Activated T-helper 1 cell treated with Interleukin-2 at 50 U/mL for 16 hours (primary cell): ENCODE data around the gene PLA1A.

ENCODE experiments used
- DNase-seq: peaks from one replicate; pipeline ENCODE4 v3.0.0-alpha.2; 2020; ENCODE audit warnings: low read depth

Gene PLA1A

GRCh38 chr3:119608405-119609000, 10.8 kb downstream of the PLA1A start:
- no peak for DNase-seq

- DNase-seq, result no peak
Measured at GRCh38 chr3:119609301-119609700, 11.6 kb downstream of the PLA1A start.

- DNase-seq, result no peak
Measured at GRCh38 chr3:119611664-119612063, 14.0 kb downstream of the PLA1A start.

GRCh38 chr3:119613201-119613600, 15.5 kb downstream of the PLA1A start:
- no peak for DNase-seq

DNA sequence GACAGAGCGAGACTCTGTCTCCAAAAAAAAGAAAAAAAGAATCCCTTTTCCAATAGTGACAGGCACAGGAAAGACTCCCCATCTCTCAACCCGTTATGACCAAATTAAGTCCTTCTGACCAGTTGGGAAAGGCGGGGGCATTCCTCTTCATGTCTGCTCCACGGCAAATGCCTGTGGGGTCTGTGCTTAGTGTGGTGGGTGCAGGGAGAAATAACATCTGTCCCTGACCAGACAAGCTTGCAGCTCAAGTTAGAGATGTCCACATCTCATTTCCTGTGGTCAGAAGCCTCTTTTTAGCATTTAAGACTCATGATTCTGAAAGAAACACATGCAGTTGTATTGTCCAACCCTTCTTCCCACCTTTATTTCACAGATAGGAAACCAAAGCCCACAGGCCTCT, 16.2 kb downstream of the PLA1A start:
- no peak for DNase-seq

GRCh38 chr3:119616056-119616455, 18.4 kb downstream of the PLA1A start:
- DNase-seq, result no peak

- no peak for DNase-seq
Measured at GRCh38 chr3:119619094-119619493, 21.4 kb downstream of the PLA1A start.

GRCh38 chr3:119620899-119621298, 23.2 kb downstream of the PLA1A start:
- DNase-seq, result no peak

- DNase-seq, result no peak
Measured at GRCh38 chr3:119624002-119624720, 26.5 kb downstream of the PLA1A start.

DNA sequence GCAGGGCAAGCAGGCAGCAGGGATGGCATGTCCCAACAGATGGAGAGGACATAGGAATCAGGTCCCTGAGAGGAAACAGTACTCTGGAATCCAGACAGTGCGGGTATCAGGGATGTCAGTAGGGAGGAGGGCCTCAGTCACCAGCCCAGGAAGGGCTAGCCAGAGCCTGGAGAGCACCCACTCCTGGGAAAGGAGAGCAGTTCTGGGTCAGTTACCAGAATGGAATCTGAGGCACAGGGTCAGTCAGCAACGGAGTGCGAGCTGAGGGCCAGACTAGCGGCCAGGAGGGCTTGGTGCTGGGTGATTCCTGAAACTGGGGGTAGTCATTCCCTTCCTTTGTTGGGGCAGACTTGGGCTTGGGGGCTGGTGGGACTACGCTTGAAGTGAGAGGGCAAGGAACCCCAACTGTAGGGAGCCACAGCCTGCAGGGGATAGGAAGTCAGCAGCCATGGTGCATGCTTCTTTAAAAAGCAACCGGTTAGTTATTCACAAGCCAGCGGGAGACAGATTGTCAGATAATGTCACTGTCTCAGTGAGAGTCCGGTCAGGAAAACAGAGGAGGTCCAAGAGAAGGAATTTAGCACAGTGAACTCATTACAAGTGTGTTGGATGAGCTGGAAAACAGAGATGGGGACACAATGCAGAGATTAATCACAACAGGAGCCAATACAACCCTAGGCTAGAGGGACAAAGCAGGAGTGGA, 27.9 kb downstream of the PLA1A start:
- DNase-seq, result no peak

- no peak for DNase-seq
Measured at GRCh38 chr3:119626196-119626595, 28.5 kb downstream of the PLA1A start.

DNA sequence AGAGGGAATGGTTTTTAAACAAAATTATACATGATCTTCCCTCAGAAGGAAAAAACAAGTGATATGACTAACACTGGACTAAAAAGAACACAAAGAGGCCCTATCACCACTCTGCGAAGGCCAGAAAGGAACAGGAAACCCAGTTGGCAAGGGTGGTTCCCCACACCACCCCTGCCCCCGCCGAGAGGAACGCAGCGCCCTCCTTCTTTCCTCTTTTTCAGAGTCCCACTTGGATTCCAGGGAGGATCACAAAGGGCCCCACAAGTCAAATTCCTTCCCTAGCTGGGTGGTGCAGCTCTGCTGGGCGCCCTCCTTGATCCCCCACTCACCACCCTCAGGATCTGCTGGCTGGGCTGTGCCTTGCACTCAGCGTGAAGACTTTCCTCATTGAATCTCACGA, 29.8 kb downstream of the PLA1A start:
- no peak for DNase-seq

DNA sequence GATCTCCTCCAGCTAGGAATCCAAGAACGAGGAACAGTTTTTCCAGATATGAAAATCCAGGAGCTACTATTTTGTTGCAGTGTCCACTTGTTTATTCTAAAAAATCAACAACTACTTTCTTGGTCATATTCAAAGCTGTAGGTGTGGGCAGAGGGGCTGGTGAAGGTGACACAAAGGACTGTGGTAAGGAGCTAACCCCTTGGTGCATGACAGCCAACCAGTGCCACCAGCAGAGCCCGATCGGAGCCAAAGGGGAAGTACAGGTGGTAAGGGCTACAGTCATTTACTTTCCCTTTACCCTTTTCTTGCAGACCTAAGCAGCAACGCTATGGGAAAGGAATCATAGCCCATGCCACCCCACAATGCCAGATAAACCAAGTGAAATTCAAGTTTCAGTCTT, 30.7 kb downstream of the PLA1A start:
- no peak for DNase-seq

DNA sequence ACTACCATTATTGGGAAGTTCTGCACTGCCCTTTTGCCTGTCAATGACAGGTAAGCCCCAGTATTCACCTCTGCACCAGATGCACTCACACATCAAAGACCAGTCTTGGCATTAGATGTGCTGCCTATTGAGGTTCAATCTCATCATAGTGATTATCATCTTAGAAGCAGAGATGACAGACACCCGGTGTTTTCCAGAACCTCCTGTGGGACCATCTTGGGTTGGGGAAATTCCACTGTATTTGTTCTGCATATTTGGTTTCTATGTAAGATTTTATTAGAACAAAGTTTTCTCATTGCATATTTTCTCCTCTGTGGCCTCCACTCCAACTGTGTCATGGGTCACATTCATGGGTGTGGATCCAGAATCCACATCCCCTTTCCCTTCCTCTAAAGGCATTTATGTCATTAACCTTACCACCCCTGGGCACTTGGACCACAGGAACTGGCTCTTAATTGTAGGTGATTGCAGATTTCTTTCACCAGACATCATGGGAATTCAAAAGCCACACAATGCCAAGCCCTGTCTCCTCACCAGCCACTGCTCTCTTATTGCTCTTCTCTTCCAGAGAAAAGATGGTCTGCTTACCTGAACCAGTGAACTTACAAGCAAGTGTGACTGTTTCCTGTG, 31.2 kb downstream of the PLA1A start:
- no peak for DNase-seq

- DNase-seq, result no peak
Measured at GRCh38 chr3:119630128-119630879, 32.6 kb downstream of the PLA1A start.

GRCh38 chr3:119630880-119631329, 33.2 kb downstream of the PLA1A start:
- no peak for DNase-seq

DNA sequence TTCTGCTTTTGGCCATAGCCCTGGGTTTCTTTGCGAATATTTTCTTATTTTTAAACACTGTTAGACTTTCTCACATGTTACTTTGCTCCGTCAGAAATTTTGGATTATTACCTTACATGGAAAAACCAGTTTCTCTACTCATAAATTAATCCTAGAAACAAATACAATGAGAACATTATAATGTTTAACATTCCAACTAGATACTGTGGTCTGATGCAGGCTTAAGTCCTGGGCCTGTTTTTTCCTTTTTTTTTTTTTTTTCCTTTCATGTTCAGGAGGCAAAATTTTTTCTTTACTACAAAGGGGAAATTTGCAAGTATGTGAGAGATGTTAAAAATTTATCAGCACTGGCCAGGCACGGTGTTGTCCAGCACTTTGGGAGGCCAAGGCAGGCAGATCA, 33.8 kb downstream of the PLA1A start:
- no peak for DNase-seq

GRCh38 chr3:119632216-119632615, 34.5 kb downstream of the PLA1A start:
- no peak for DNase-seq

DNA sequence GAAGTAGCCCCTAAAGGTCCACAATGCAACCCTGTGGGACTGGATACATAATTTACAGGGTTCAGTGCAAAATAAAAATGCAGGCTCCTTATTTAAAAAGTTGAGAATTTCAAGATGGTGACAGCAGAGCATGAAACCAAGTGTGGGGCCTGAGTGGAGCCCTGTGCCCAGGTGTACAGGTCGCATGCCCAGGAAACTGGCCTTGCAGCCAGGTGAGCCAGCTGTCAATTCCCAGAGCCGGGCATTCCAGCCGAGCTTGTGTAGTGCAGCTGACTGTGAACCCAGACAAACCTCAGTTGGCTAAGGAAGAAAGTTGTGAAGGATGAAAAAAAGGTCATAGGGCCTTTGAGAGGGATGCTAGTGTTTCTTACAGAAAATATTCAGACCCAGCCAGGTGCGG, 35.1 kb downstream of the PLA1A start:
- DNase-seq, result no peak

GRCh38 chr3:119635719-119636118, 38.0 kb downstream of the PLA1A start:
- DNase-seq, result no peak

DNA sequence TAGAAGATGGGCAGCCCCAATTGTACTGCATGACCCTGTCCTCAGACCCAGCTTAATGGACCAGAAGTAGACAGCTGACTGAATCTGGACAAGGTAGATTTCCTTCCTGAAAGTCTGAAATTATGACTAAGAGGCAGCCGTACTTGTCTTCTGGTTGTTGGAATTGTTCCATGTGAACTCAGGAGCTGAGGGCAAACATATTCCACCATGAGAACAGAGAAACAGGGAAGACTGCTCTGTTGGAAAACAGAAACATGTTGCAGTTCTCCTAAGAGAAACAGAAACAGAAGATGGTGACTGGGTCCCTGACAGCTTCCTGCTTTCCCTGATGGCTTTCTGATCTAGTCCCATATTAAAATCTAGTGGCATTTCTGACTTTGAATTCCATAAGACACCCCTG, 38.6 kb downstream of the PLA1A start:
- DNase-seq, result no peak
